ENCODE results near the gene ECT2L. TPM values are rescaled to one million over a fixed set of nuclear protein-coding genes. Genes with fewer than 3 reads are reported as not detected.

The ECT2L gene
- total RNA-seq, 1 experiment from 2014 or later = not detected

- H3K36me3 ChIP-seq (ENCODE audit: low read depth) = peaks cover 46% of the 10 kb centered on the region
- H3K27ac ChIP-seq = no peak overlapping the region
- no TSS peak for BruUV-seq (replicated peaks)
- ChIA-PET CTCF (no interaction called here), POLR2A (ENCODE audit: unreplicated experiment) (interaction anchor here (0.6 kb wide), 2 partner anchors 19 to 581 kb away, joined by 3 to 4 read pairs; no protein-coding TSS in a partner anchor)
- TF ChIP-seq EZH2 (IDR thresholded peaks at IDR 0.05; ENCODE audit: low read depth) = no peak
- TF ChIP-seq, protein P1, sequence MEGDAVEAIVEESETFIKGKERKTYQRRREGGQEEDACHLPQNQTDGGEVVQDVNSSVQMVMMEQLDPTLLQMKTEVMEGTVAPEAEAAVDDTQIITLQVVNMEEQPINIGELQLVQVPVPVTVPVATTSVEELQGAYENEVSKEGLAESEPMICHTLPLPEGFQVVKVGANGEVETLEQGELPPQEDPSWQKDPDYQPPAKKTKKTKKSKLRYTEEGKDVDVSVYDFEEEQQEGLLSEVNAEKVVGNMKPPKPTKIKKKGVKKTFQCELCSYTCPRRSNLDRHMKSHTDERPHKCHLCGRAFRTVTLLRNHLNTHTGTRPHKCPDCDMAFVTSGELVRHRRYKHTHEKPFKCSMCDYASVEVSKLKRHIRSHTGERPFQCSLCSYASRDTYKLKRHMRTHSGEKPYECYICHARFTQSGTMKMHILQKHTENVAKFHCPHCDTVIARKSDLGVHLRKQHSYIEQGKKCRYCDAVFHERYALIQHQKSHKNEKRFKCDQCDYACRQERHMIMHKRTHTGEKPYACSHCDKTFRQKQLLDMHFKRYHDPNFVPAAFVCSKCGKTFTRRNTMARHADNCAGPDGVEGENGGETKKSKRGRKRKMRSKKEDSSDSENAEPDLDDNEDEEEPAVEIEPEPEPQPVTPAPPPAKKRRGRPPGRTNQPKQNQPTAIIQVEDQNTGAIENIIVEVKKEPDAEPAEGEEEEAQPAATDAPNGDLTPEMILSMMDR (conservative IDR thresholded peaks at IDR 0.05) = no peak
- no peak for DNase-seq
- H3K9me3 ChIP-seq (ENCODE audit: insufficient read depth, low read depth) = peaks cover 9% of the 10 kb centered on the region; the same call in 1 of the 2 replicates
- no peaks in the 10 kb centered on the region for H3K9me2 ChIP-seq (ENCODE audit: insufficient read depth)
- H2AFZ ChIP-seq = no peak overlapping the region
- no peaks in the 10 kb centered on the region for H4K20me1 ChIP-seq (ENCODE audit: insufficient read depth)
- peaks cover 10% of the 10 kb centered on the region; the same call in 1 of the 2 replicates for H3F3A ChIP-seq (ENCODE audit: insufficient read depth, low read depth)
- peaks cover 17% of the 10 kb centered on the region for H3K4me1 ChIP-seq (replicated peaks; ENCODE audit: insufficient read depth)
- no peak overlapping the region for H3K4me3 ChIP-seq
- no peaks in the 10 kb centered on the region for H3K27me3 ChIP-seq (ENCODE audit: insufficient read depth, low read depth)
- intact Hi-C loops (cut with micrococcal nuclease; ENCODE audit: unreplicated experiment) = no loop called here
- H3K4me2 ChIP-seq = no peak overlapping the region
- peaks cover 9% of the 10 kb centered on the region for H3K79me2 ChIP-seq (ENCODE audit: low read depth)
Observed at GRCh38 chr6:138943089-138943625, 147.3 kb downstream of the ECT2L start.

GRCh38 chr6:138944412-138944811 lies 148.5 kb downstream of the ECT2L start:
- peaks cover 12% of the 10 kb centered on the region; the same call in 1 of the 2 replicates for H3F3A ChIP-seq (ENCODE audit: insufficient read depth, low read depth)
- no peak overlapping the region for H3K4me3 ChIP-seq
- no peak overlapping the region for H2AFZ ChIP-seq
- peak overlapping the region; percentile 21 for H3K4me2 ChIP-seq
- peaks cover 42% of the 10 kb centered on the region for H3K36me3 ChIP-seq (ENCODE audit: low read depth)
- ChIA-PET CTCF (no interaction called here), POLR2A (ENCODE audit: unreplicated experiment) (no interaction called here)
- H3K9me3 ChIP-seq (ENCODE audit: insufficient read depth, low read depth) = peaks cover 9% of the 10 kb centered on the region; the same call in 1 of the 2 replicates
- peak; percentile 9 to 64 for DNase-seq
- H3K4me1 ChIP-seq (replicated peaks; ENCODE audit: insufficient read depth) = peaks cover 24% of the 10 kb centered on the region
- no peaks in the 10 kb centered on the region for H4K20me1 ChIP-seq (ENCODE audit: insufficient read depth)
- intact Hi-C loops (cut with micrococcal nuclease; ENCODE audit: unreplicated experiment) = no loop called here
- TF ChIP-seq, protein P1 (conservative IDR thresholded peaks at IDR 0.05) = no peak
- TF ChIP-seq EZH2 (IDR thresholded peaks at IDR 0.05; ENCODE audit: low read depth) = no peak
- H3K27me3 ChIP-seq (ENCODE audit: insufficient read depth, low read depth) = no peaks in the 10 kb centered on the region
- no peaks in the 10 kb centered on the region for H3K9me2 ChIP-seq (ENCODE audit: insufficient read depth)
- H3K79me2 ChIP-seq (ENCODE audit: low read depth) = peaks cover 22% of the 10 kb centered on the region
- no TSS peak for BruUV-seq (replicated peaks)
- peak overlapping the region; percentile 70 for H3K27ac ChIP-seq

GRCh38 chr6:138945354-138945753 lies 149.5 kb downstream of the ECT2L start:
- H3K9me3 ChIP-seq (ENCODE audit: insufficient read depth, low read depth) = peaks cover 9% of the 10 kb centered on the region; the same call in 1 of the 2 replicates
- intact Hi-C loops (cut with micrococcal nuclease; ENCODE audit: unreplicated experiment) = no loop called here
- H3K4me2 ChIP-seq = no peak overlapping the region
- CTCF ChIA-PET = no interaction called here
- BruUV-seq (replicated peaks) = no TSS peak
- TF ChIP-seq EZH2 (IDR thresholded peaks at IDR 0.05; ENCODE audit: low read depth) = no peak
- TF ChIP-seq, protein P1 (conservative IDR thresholded peaks at IDR 0.05) = no peak
- peaks cover 31% of the 10 kb centered on the region for H3K79me2 ChIP-seq (ENCODE audit: low read depth)
- no peak for DNase-seq
- peak overlapping the region; percentile 70 for H3K27ac ChIP-seq
- POLR2A ChIA-PET (ENCODE audit: unreplicated experiment) = no interaction called here
- no peaks in the 10 kb centered on the region for H3K9me2 ChIP-seq (ENCODE audit: insufficient read depth)
- H3K4me3 ChIP-seq = no peak overlapping the region
- no peak overlapping the region for H2AFZ ChIP-seq
- H3K4me1 ChIP-seq (replicated peaks; ENCODE audit: insufficient read depth) = peaks cover 24% of the 10 kb centered on the region
- no peaks in the 10 kb centered on the region for H4K20me1 ChIP-seq (ENCODE audit: insufficient read depth)
- no peaks in the 10 kb centered on the region for H3K27me3 ChIP-seq (ENCODE audit: insufficient read depth, low read depth)
- peaks cover 42% of the 10 kb centered on the region for H3K36me3 ChIP-seq (ENCODE audit: low read depth)
- peaks cover 16% of the 10 kb centered on the region; the same call in 1 of the 2 replicates for H3F3A ChIP-seq (ENCODE audit: insufficient read depth, low read depth)

Data from PC-9 (cell line).